GF-D8 (cell line): Measurements from ENCODE around the gene IMMP2L.

Experiments
- DNase-seq: peaks from one replicate; lab custom pipeline; 2025; lab: John Stamatoyannopoulos, UW

The IMMP2L gene

DNA sequence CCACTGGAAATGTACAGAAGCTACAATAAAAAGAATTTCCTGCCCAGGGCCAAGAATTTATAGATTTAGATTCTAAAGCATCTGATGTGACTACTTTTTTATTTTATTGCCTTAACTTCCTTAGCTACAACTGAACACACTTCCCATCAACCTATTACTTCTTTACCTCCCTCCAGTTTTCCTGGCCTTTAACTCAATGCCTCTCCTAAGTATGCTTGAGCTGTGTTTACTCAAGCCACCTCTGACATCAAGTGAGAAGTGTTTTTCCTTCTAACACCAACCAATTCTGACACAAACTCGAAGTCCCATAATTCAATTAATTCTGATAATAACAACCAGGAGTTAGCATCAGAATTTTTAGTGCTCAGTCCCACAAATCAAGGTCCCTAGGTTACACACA, 170.0 kb downstream of the IMMP2L start:
- no peak for DNase-seq

DNA sequence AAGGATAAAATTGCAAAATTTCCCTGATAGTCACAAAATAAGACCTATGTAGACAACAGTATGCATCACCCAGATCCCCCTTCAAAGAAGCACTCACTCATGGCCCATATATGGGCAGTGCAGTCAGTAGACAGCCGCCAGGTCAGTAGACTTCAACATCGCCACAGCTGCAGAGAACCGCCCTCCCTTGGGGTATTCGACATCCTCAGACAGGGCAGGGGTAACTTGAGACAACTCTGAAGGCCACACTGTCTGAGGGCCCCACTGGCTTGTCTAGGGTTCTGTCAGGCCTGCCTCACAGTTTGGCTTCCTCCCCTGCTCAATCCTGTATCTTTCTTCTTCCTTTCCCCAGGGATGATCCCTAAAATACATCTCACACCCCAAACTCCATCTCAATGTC, 172.3 kb downstream of the IMMP2L start:
- no peak for DNase-seq

DNA sequence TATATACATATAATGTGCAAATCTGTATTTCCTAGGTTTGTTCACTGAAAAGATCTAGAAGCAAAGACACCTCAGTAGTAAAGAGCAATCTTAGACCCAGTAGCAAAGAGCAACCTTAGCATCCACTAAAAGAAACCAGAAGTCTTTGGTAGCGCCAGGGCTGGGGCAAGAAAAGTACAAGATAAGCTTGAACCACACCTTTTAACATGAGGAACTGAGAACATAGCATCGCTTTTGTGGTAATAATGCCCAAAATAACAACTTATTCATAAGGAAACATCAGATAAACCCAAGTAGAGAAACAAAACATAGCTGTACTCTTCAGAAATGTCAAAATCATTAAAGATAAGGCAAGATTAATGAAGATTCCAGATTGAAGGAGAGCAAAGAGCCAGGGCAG, 173.4 kb downstream of the IMMP2L start:
- DNase-seq, result no peak

DNA sequence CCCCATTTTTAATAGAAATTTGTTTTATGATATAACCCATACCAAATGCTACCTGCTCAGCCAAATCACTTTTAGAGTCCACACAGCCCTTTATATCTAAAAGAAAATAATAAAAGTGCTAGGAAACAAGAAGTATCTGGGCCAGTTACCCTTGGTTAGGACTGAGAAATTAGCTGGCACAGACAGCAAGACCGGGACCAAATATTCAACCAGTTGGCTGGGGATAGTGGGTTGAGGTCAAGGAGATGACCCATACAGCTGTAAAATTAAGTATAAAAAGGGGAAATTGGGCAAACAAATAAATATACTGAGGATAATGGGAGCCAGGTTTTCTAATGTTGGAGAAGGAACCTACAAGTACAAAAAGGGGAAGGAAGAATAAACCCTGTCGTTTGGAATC, 174.3 kb downstream of the IMMP2L start:
- no peak for DNase-seq

DNA sequence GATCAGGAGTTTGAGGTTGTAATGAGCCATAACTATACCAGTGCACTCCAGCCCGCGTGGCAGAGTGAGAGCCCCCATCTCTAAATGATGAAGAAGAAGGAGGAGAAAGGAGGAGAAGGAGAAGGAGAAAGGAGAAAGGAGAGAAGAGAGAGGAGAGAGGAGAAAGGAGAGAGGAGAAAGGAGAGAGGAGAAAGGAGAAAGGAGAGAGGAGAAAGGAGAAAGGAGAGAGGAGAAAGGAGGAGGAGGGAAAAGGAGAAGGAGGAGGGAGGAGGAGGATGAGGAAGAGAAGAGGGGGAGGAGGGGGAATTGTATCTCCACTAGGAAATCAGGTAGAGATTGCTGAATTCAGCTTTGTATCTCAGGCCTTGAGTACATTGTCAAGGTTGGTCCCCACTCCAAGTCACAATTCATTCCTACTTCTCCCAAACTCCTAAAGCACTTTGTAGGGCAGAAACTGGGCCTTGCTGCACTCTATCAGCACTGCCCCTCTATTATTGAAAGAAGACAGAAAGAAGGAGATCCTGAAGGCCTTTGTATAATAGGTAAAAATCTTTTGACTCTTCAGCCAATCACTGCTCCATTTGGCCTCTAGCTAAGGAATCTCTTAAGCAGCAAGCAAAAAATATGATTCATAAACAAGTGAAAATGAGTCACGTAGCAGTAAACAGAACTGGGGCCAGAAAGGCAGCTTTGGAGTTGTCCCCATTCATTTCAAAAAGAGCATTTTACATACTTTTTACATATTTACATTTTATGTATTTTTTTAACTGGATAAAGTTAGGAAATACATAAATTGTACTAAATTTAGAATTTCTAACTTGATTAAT, 178.0 kb downstream of the IMMP2L start:
- no peak for DNase-seq

DNA sequence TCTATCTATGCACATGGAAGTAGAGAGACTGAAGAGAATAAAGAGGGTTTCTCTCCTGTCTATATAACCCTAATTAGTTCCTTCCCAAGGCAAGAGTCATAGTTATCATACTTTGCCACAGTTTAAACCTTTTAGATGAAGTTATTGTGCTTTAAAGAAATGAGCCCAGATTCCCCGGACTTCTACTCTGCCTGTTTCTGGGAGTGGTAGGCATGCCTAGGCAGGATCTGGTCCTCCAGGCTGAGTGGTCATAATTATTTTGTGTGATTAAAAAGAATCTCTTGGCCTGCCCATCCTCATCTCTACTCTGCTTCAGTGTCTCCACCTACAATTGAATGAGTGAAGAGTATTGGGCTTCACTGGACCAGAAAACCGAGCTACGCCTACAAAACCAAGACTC, 179.2 kb downstream of the IMMP2L start:
- DNase-seq, result no peak

DNA sequence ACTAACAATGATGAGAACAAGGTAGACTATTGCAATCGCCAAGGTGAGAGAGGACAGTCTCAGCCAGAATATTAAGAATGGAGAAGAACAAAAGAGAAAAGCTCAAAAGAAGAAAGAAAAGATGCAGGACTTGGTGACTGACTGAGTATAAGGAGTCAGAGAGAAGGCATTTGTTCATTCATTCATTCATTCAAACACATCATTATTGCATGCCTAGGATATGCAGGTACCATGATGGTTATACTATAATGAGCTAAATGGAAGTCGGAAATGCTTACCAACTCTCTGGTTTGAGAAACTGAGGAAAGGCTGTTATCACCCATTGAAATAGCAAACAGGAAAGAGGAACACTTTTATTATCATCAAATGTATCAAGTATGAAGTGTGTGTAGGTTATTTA, 180.7 kb downstream of the IMMP2L start:
- DNase-seq, result no peak

DNA sequence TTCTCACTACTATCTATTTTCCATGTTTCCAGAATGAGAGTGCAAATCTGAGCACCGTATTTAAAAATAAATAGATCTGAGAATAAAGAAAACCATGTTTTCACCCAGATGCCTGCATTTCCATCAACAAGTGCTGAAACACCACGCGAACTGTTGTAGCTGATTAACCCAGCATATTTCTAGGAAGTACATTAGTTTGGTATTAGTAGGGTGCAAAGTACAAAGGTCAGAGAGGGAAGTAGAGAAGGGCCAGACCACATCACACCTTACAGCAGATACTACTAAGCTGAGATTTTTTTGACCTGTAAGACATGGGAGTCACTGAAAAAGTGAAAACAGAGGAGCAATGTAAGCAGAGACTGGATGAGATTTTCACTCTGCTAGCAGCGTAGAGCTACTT, 181.3 kb downstream of the IMMP2L start:
- no peak for DNase-seq

DNA sequence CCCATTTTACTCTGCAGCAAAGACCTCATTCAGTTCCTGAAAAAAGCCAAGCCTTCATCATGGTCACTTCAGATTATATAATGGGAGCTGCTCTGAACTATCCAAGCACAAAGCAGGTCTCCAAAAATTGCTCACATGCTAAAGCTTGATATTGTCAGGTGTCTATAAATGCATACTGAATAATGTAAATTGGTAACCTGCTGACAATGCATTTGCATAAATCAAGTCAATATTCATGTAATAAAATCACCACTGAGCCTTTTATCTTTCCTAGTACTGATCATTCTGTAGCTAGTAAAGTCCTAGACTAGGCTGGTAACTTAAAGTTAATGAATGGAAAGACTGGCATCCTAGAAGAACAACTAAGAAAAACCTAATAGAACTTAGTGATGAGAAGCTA, 188.3 kb downstream of the IMMP2L start:
- DNase-seq, result no peak

DNA sequence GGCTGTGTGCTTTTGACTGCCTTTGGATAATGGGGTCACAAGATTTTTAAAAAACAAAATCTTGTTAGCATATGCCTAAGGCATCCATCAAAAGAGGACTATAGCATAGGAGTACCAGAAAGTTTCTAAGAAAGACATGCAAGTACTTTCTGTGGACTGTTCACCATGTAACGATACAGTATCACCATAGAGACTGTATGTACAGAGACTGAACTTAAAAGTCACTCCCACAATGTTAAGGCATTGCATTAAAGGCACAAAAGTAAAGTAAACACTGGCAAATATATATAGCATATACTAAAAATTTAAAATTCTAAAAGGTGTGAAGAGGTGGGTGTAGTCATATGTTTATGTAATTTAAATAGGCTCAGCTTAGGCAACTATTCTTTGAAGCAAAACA, 190.9 kb downstream of the IMMP2L start:
- no peak for DNase-seq

DNA sequence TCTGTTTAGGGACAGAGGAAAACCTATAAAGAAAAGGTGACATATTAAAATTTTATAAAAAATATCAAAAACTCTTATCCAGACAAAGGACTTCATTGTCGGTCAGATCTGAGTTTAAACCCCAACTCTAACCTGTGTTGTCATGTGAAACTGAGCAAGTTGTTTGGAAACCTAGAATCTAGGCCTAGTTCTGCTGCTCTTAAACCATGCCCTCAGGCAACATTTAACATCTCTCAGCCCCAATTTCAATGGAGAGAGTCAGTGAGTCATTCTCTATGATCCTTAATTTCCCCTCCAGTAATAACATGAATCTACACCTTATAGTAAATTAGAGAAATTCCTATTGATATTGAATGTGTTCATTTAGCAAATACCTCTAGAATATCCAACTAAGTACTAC, 192.3 kb downstream of the IMMP2L start:
- no peak for DNase-seq

DNA sequence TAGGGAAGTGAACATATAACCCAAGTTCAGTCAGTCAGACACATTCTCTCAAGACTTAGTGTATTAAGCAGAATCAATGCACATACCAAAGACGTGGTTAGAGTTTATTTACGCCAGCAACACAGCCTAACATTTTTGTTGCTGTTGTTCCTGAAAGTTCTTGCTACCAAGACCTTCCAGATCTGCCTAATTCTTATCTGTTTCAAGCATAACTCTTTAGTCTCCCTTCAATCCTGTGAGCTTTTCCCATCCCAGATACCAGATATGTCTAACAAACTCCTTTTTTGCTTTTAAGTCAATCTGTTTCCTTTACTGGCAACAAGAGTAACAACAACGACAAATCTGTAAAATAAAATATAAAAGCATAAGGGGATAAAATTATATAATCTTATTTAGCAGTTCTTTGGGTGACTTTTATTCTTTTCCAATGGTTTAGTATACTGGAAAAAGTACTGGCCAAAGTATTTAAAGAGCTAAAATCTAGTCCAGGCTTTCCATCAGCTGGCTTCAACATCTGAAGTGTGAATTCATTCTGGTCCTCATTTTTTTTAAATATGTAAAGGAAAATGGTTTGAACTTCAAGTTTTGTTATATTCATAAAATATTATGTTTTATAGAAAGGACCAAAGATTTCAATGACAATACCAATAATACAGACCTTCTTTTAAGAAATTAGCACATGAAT, 193.8 kb downstream of the IMMP2L start:
- no peak for DNase-seq

DNA sequence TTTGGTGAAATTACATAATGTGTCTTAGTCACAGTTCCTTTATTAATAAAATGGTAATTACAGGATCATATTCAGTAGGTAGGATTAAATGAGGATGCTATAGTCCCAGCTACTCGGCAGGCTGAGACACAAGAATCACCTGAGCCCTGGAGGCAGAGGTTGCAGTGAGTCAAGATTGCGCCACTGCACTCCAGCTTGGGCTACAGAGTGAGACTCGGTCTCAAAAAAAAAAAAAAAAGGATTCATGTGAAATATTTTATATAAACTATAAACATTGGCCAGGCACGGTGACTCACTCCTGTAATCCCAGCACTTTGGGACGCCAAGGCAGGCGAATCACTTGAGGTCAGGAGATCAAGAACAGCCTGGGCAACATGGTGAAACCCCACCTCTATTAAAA, 197.9 kb downstream of the IMMP2L start:
- DNase-seq, result no peak

DNA sequence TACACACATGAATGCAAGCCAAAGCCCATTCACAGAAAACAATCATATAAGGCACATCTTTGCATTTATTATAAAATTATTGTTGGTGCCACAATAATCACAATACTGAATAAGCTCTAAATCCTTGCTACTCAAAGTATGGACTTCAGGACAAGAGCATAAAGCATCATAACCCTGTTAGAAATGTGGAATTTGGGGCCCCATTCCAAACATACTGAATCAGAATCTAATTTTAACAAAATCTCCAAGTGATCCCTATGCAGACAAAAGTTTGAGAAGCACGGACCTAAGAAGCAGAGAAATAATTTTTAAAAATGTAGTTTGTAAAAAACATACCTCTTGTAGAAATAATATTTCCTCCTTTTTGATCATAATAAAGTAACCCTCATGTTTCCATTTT, 199.2 kb downstream of the IMMP2L start:
- no peak for DNase-seq

DNA sequence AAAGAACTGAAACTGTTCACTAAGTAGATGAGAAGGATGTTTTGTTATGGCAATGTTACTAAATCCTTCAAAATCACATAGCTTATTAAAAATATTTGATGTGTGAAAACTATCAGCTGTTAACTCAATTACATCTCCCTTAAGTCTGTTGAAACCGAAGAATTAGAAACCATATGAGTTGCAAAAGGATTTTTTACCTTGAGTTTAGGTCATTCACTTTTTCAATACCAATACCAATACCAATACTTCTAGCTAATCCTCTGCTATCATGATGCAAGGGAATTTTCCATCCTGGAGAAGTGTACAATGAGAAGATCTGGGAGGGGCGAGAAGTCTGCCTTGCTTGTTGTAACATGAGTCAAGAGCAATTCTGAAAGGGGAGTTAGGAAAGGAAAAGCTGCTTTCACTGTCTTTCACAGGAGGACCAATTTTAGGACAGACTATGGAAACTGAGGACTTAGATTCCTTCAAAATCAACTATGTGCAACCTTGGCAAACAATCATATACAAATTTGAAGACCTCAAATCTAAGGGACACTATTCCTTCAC, 199.7 kb downstream of the IMMP2L start:
- DNase-seq, result no peak

DNA sequence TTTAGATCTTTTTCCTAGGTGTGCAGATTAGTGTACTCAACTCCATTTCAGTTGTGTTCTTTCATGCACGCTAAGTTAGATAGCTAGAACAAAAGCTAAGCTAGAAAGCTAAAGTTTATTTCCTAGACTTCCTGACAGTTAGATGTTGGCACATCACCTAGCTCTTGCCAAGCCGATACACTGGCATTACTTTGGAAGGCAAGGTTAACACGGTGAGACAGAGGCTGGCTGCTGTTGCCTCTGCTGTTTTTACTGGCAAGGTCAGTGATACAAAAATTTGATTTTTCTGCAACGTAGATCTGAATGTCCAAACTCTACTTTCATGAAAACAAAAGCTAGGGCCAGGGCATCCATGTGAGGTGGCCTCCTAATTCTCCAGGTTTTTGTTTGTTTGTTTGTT, 203.4 kb downstream of the IMMP2L start:
- no peak for DNase-seq

DNA sequence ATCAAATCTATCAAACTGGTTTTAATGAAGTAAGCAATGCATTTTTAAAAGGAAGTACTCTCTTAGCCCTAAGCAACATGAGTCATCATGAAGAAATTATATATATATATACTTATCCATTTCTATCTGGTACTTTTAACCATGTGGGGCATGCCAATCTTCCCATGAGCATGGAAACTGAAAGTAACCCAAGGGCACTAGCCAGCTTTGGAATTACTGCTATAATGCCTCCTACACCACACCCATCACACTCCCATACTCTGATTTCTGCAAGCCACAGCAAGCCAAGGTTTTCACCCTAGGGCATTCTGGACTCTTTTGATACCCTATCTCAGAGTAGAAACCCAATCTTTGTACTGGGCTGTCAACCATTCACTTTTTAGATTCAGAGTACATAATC, 204.6 kb downstream of the IMMP2L start:
- no peak for DNase-seq

DNA sequence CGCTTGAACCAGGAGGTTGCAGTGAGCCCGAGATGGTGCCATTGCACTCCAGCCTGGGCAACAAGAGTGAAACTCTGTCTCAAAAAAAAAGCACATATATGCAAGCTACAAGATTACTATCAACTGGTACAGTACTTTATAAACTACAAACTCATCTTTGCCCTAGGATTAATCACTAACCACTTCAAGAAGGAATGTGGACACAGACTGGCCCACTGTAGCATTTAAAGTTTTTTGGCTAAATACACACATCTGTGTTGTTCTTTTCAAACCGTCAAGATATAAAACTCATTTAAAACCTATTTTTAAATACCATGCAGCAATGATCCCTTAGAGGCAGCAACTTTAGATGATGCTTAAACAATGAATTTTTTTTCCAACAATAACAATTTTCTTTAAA, 205.4 kb downstream of the IMMP2L start:
- DNase-seq, result no peak

DNA sequence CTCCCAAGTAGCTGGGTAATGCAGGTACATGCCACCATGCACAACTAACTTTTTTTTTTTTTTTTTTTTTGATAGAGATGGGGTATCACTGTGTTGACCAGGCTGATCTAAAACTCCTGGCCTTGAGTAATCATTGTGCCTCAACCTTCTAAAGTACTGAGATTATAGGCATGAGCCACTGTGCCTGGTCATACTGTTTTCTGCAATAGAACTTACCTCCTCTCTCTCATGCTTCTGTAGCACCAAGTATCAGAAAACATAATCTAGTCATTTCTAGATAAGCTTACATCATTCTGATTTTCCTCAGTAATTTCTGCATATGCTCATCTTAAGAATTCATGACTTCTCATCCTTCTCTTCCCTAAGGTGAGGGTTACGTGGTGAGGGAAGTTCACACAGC, 210.0 kb downstream of the IMMP2L start:
- no peak for DNase-seq

DNA sequence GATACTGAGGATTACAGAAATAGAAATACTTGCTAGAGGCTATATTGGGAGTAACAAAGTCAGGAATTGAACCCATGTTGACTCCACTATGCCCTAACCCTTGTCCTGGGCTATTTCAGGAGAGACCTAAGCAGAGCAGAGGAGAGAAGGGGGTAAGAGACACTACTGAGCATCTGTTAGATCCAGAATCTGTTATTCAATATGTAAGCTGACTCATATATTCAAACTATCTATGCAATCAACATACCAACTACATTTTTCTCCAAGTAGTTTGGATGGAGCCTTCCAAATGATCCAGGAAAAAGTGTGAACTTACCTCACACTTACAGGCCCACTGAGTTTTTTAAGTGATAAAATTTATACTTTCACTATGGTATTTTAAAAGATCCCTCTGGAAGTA, 216.1 kb downstream of the IMMP2L start:
- no peak for DNase-seq

DNA sequence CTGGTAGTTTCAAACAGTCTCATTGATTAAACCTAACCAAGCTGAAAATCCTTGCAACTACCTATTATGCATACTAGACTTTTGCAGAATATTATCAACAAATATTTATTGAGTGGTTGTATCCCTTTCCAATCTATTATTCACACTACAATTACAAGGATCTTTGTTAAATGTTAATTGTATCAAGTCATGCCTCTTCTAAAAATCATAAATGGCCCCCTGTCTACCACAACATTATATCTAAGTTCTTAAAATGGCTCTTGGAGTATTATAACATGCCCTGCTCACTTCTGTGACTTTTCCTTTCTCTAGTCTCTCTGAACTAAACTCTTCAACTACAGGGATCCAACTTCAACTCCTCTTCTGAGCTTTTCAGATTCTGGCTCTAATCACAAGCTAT, 219.3 kb downstream of the IMMP2L start:
- no peak for DNase-seq

DNA sequence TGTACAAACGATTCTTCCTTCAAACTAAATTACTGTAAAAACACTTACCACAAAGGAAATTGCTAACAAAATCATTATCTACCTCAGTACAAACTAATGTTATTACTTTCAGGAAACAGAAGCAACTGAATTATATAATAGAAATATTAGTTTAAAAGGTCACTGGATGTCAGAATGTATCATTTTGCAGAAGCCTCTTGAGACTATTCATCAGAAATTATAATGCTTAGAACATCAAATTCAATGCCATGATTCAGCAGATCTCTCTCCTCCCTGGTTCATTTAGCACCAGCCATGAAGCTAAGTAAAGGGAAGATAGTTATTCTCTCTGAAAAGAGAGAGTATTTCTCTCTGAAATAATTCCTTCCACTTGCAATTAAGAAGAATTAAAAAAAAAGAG, 223.3 kb downstream of the IMMP2L start:
- DNase-seq, result no peak

DNA sequence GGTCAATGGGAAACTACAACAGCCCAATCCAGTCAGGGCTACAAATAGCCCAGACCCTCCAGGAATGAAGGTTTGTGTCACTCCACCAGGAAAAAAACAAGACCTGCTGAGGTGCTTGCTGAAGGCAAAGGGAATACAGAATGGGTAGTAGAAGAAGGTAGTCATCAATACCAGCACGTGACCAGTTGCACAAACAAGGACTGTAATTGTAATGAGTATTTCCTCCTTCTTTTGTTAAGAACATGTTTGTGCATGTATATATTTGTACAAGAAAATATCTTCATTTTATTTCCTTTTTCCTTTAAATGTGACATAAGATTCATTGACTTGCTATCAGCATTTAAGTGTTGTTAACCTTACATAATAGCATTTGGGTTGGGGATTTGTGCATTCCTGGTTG, 229.3 kb downstream of the IMMP2L start:
- no peak for DNase-seq

DNA sequence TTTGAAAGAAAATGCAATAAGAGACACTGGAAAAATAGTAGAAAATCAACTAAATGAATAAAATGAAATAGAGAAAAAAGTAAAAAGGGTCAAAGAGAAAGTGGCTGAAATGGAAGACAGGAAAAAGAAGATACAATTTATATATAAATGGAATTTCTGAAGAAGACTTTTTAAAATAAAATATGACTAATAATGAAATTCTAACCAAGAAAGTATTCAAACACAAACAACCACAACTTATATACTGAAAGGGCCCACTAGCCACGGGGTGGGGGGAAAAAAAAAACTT, 232.1 kb downstream of the IMMP2L start:
- DNase-seq, result no peak
